GM12892 (cell line): ENCODE results near the gene LYRM4.

Experiments
- POLR2A ChIP-seq: IDR thresholded peaks from 2 replicates; pipeline ENCODE4 v1.6.1; 2011; ENCODE audit warnings: low read depth, low read length, control low read depth
- POLR2AphosphoS5 ChIP-seq: IDR thresholded peaks from 2 replicates; pipeline ENCODE4 v1.6.1; 2011; ENCODE audit warnings: low read depth, low read length, control low read depth
- TAF1 ChIP-seq: IDR thresholded peaks from 2 replicates; pipeline ENCODE4 v1.6.1; 2011; ENCODE audit warnings: low read depth, mild to moderate bottlenecking, control low read depth, low read length, borderline replicate concordance

DNA sequence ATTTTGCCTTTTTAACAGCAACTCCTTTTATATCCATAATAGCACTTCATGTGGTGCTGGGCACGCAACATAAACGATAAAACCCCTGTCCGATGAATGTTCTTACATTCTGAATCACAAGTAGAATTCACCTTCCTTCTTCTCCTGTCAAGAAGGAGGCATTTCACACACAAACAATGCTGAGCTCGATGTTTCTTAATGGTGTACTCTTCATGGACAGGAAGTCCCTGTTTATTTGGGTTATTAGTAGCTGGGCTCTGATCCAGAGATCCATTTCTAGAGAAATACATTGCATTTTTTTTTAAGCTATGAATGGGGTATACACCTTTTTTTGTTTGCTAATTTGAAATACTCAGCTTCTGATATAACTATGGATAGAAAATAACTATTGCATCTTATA is 93.2 kb downstream of the LYRM4 start:
- TF ChIP-seq TAF1 (no peak), POLR2AphosphoS5 (no peak), POLR2A (no peak)
